Thyroid gland (tissue), 4 donors: Measurements from ENCODE around the gene PSD. TPM values are rescaled to one million over a fixed set of nuclear protein-coding genes. Genes with fewer than 3 reads are reported as not detected.

Experiments
- DNase-seq, 2 donors: peaks; one replicate each; pipeline ENCODE4 v3.0.0-alpha.2; 2019
- H3K27ac ChIP-seq, 3 donors: fragments of 200-600 bp; sonication (generic); 1 replicate in 2 of 3; 2 replicates in 1 of 3; pipeline ENCODE4 v1.5.1; 2016 to 2019; ENCODE audit warnings: mild to moderate bottlenecking in 1 of 3, moderate library complexity in 1 of 3
- H3K27me3 ChIP-seq: fragments of 200-600 bp; sonication (generic); one replicate; pipeline ENCODE4 v1.5.1; 2019
- H3K36me3 ChIP-seq, 2 donors: fragments of 200-600 bp; sonication (generic); one replicate each; pipeline ENCODE4 v1.5.1; 2016 to 2019
- H3K4me1 ChIP-seq, 2 donors: fragments of 200-600 bp; sonication (generic); one replicate each; pipeline ENCODE4 v1.5.1; 2017 to 2019
- H3K4me3 ChIP-seq, 3 donors: fragments of 200-600 bp; sonication (generic); replicated peaks in 1 of 3; 1 replicate in 2 of 3; 2 replicates in 1 of 3; pipeline ENCODE4 v1.5.1; 2016; ENCODE audit warnings: mild to moderate bottlenecking in 1 of 3
- H3K9me3 ChIP-seq: fragments of 200-600 bp; sonication (generic); one replicate; pipeline ENCODE4 v1.5.1; 2017
- CTCF ChIP-seq, 6 experiments: fragments of 200-600 bp in 3 of 6; fragments of 450-650 bp in 3 of 6; sonication (generic) in 3 of 6; IDR thresholded peaks; one replicate each; pipeline ENCODE4 v1.5.1; 2016 to 2019; ENCODE audit warnings: antibody characterized with exemption in 6 of 6, mild to moderate bottlenecking in 2 of 6, inconsistent platforms in 1 of 6, moderate library complexity in 1 of 6
- POLR2A ChIP-seq, 2 donors: fragments of 450-650 bp; IDR thresholded peaks; one replicate each; pipeline ENCODE4 v1.6.1; 2017; ENCODE audit warnings: antibody characterized with exemption in 2 of 2, mild to moderate bottlenecking in 2 of 2, moderate library complexity in 1 of 2
- WGBS, 2 donors: methylation state at CpG; one replicate each; pipeline ENCODE4 v1.1.5; 2017; 5-methylcytosine and 5-hydroxymethylcytosine counted together
- intact Hi-C: fragments of 100-400 bp; cut with DNase I; formaldehyde crosslinking; loops from one replicate; pipeline ENCODE4 v1.15.1; 2023
- total RNA-seq, 4 donors: library from RNA; depleted of rRNA; stranded (reverse); fragments of >200 nt; gene quantifications; one replicate each; pipeline ENCODE4 v1.2.3, GENCODE V29; 2016

Gene PSD
- total RNA-seq, 4 donors from 2014 or later, result 0.24 to 1.1 (median 0.49) TPM

- Histone ChIP-seq H3K4me1 (peaks cover 29 to 36% of the 10 kb centered on the region in 2 donors), H3K27ac (peak overlapping the region; percentile 32 to 92 (median 87)), H3K36me3 (peaks cover 0 to 6% of the 10 kb centered on the region in 2 donors), H3K9me3 (no peaks in the 10 kb centered on the region), H3K27me3 (no peaks in the 10 kb centered on the region), H3K4me3 (peak overlapping the region; percentile 3 to 91 (median 88))
- DNase-seq, result peak; percentile 80 to 85
- intact Hi-C loops, result loop anchor here (10.0 kb wide), 1 partner anchor 162 kb away; no protein-coding TSS in a partner anchor
- TF ChIP-seq CTCF (IDR thresholded peaks at IDR 0.05) (peak; percentile 35 to 86 (median 66)), POLR2A (IDR thresholded peaks at IDR 0.05) (no peak)
- 15 to 23% methylated on average over 5 to 19 of the region's 28 CpGs for WGBS, 2 donors
These were observed 4.1 kb upstream of the PSD start for GRCh38 chr10:102422545-102423129.

- 0 to 1% methylated on average over 2 to 33 of the region's 62 CpGs for WGBS, 2 donors
- peak; percentile 69 to 72 for DNase-seq
- Histone ChIP-seq H3K27me3 (no peaks in the 10 kb centered on the region), H3K9me3 (no peaks in the 10 kb centered on the region), H3K27ac (peak overlapping the region; percentile 32 to 92 (median 87)), H3K4me3 (peak overlapping the region; percentile 3 to 91 (median 88)), H3K36me3 (peaks cover 0 to 6% of the 10 kb centered on the region in 2 donors), H3K4me1 (peaks cover 29 to 36% of the 10 kb centered on the region in 2 donors)
- TF ChIP-seq POLR2A (IDR thresholded peaks at IDR 0.05) (peak in 1 of 2 donors; percentile 43), CTCF (IDR thresholded peaks at IDR 0.05) (no peak)
- intact Hi-C loops, result loop anchor here (10.0 kb wide), 1 partner anchor 163 kb away; no protein-coding TSS in a partner anchor
These were observed 3.4 kb upstream of the PSD start for GRCh38 chr10:102421757-102422512.

- intact Hi-C loops, result loop anchor here (10.0 kb wide), 1 partner anchor 163 kb away; no protein-coding TSS in a partner anchor
- H3K4me1 ChIP-seq, result peaks cover 29 to 36% of the 10 kb centered on the region in 2 donors
- H3K9me3 ChIP-seq, result no peaks in the 10 kb centered on the region
- WGBS, 2 donors, result no CpG with 5 or more reads among the region's 14 CpGs
- TF ChIP-seq POLR2A (IDR thresholded peaks at IDR 0.05), result no peak
- no peak for TF ChIP-seq CTCF (IDR thresholded peaks at IDR 0.05)
- H3K36me3 ChIP-seq, result peaks cover 0 to 6% of the 10 kb centered on the region in 2 donors
- H3K27me3 ChIP-seq, result no peaks in the 10 kb centered on the region
- DNase-seq, result no peak
- H3K4me3 ChIP-seq, result peak overlapping the region; percentile 3 to 91 (median 88)
- H3K27ac ChIP-seq, result peak overlapping the region; percentile 32 to 92 (median 87)
These were observed 2.8 kb upstream of the PSD start for GRCh38 chr10:102421507-102421756.

- DNase-seq, result peak; percentile 98
- TF ChIP-seq CTCF (IDR thresholded peaks at IDR 0.05) (peak in 1 of 6 experiments; percentile 35), POLR2A (IDR thresholded peaks at IDR 0.05) (peak in 1 of 2 donors; percentile 65)
- Histone ChIP-seq H3K9me3 (no peaks in the 10 kb centered on the region), H3K4me3 (peak within 1 kb of the TSS; percentile 3 to 91 (median 88)), H3K27me3 (no peaks in the 10 kb centered on the region), H3K4me1 (peaks cover 29 to 36% of the 10 kb centered on the region in 2 donors), H3K36me3 (peaks cover 0 to 6% of the 10 kb centered on the region in 2 donors), H3K27ac (peak within 1 kb of the TSS; percentile 32 to 92 (median 87))
- 0 to 1% methylated on average over 21 to 49 of the region's 66 CpGs for WGBS, 2 donors
- intact Hi-C loops, result loop anchor here (10.0 kb wide), 1 partner anchor 164 kb away; no protein-coding TSS in a partner anchor
These were observed 2.3 kb upstream of the PSD start, which contains the start of gene FBXL15 for GRCh38 chr10:102420714-102421506. FBXL15 (plus strand) TSS chr10:102420836; CDS start chr10:102421130, 294 bp downstream.
